ENCODE measurements around the gene SORCS2.

GRCh38 chr4:7664106-7664505 is 471.8 kb downstream of the SORCS2 start:
- no peak for TF ChIP-seq POLR2A (IDR thresholded peaks at IDR 0.05; ENCODE audit: low read length)
- no peak for TF ChIP-seq GATA1 (IDR thresholded peaks at IDR 0.05; ENCODE audit: low read depth, low read length)
